ENCODE data around the gene CTSZ.
"Not testable (repeated sequence)": the region's sequence is repeated elsewhere in the genome, so short reads cannot be mapped to it uniquely, and the experiment has no call there.

The CTSZ gene

DNA sequence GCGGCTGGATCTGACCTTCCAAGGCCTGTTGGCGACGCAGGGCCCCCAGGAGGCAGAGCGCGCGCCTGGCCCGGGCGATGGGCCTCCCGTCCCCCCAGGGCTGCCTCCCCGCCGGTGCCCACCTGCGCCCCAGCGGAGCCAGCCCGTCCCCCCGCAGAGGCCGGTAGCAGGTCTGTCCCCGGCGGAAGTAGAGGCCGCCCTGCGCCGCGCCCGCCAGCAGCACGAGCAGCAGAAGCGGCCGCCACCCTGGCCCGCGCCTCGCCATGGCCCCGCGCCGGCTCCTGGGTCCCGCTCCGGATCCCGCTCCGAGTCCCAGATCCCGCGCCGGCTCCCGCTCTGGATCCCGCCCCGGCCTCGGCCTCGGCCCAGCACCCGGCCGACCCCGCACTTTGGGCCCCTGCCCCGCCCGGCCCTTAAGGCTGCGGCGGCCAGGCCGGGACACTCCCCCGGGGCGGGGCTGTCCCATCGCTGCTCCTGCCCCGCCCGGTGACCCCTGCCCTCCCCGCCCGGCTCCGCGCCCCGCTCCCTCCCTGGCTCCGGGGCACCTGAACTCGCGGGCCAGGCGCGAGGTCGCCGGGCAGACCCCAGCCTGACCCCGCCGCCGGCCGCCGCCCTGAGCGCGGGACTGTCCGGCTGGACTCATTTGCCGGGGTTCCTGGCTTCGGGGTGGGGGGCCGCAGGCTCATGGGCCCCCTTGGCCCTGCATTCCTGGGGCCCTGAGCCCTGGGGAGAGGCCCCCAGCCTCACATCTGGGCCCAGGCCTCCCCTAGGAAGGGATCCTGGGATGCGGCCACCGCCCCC, at the start of gene CTSZ:
CTSZ (minus strand) TSS at position 391 of the 801 bp plus-strand sequence; CDS start at position 265, 126 bp downstream.
- DNase-seq = no peak

DNA sequence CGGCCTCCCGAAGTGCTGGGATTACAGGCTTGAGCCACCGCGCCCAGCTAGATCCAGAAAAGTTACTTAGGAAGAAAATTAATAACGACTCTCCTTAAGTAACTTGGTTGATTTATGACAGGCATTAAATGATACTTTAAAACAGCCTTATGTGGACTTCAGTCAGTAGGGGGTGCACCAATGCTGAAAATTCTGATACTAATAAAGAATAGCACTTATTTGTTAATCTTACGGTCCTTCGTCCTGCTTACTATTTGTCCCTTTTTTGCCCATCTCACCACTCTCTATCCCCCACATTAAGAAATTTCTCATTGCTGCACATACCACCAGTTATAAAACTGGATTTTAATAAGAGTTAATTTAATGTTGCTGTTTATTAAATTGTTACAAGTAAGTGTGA, 48.2 kb upstream of the CTSZ start:
- peak; percentile 27 for DNase-seq

DNA sequence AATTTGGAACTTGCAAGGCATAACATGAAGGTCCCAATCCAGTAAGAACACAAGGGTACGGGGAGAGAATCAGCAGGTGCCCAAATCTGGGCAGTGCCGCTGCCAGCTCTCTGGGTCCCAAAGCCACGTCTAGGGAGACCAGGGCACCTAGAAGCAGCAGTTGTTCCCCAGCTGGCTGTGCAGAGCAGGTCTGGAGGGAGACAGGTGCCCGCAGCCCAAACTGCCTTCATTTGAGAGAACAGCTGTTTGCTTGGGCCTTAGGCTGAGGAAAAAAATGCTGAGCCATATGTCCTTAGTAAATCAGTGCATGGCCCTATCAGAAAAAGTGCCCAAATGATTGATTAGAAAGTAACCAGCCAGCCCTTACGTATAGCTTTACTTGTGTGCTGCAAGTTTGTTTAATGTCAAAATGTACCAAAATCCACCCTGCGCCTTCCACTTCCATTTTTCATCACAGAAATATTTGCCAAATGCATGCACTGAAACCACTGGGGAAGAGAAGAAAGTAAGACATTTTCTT, 44.7 kb upstream of the CTSZ start:
- peak; percentile 9 for DNase-seq

DNA sequence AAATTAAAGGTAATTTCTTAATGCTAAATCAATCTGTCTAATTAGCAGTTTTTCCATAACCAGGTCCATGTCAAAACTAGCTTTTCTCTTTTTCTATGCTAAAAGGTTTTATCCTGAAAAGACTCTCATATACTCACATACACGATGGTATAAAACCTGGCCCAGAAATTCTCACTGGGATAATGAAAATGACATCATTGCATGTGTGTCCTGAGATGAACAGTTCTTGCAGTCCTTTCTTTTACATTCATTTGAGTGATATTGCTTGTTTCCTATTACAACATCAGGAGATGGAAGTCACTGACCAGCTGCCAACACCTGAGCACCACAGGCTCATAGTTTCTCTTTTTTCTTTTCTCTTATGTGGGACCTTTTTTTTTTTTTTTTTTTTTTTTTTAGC, 43.4 kb upstream of the CTSZ start:
- DNase-seq = no peak

- DNase-seq = no peak
Observed at GRCh38 chr20:59048681-59049030, 41.6 kb upstream of the CTSZ start.

GRCh38 chr20:59047938-59048680, 41.1 kb upstream of the CTSZ start:
- DNase-seq = no peak

DNA sequence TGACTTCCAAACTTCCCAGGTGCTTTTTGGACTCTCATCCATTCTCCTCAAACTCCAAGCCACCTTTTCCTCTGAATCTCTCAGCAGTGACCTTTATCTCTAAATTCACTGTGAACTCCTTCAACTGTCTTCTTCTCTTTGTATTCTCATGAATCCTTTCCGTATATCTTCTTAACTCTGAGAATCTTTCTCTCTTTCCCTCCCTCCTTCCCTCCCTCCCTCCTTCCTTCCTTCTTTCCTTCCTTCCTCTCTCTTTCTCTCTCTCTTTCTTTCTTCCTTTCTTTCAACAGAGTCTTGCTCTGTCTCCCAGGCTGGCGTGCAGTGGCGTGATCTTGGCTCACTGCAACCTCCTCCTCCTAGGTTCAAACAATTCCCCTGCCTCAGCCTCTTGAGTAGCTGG, 39.8 kb upstream of the CTSZ start:
- DNase-seq = no peak

GRCh38 chr20:59044796-59045195, 37.7 kb upstream of the CTSZ start:
- no peak for DNase-seq

DNA sequence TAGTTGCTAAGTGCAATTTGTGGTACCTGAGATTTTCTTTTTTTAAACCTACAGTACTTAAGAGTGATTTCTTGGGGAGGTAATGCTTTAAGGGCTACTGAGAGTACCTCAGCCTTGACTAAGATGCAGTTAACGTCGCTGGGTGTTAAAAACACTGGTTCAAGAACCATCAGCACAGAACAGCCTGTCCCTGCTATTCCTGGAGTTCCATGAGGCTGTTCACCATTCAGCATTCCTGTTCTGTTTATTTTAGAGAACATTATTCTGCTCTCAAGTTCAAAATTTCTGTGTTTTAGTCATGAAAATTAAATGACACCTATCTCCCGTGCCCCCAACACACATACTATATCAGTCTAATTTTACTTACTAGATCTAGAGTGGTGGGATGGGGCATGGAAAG, 37.2 kb upstream of the CTSZ start:
- no peak for DNase-seq

- DNase-seq = no peak
Observed at GRCh38 chr20:59043698-59044097, 36.6 kb upstream of the CTSZ start.

DNA sequence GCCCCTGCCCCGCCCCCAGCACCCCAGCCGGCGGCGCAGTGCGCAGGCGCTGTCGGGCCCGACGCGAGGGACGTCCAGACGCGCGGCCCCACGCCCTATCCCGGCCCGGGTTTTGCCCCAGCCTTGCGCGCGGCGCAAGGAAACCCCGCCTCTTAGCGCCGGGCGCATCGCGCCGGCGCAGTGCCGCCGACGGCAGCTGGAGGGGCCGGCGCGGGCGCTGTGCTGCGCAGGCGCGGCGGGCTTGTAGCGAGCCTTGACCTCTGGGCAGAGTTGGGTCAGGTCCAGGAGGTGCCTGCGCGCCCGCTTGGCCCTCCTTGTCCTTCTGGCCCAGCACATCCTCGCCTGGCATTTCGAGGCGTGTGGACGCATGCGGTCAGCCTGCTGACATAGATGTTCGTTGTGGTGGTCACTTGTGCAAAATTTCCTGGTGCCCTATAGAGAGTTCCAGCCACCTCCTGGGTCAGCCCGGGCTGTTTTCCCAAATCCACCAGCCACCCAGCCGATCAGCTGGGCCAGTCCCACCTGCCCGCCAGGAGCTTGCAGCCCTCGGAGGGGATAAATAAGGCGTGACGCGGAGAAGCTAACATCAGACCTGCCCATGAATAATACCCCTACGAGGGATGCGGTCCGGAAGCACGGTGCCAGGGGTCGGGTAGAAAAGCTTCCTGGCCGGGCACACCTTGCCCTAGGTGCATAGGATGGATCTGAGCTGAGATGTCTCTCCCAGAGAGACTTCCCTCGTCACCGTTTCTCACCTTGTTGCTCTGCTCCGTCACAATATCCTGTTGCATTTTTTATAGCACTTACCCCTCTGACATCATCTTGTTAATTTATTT, 36.0 kb upstream of the CTSZ start:
- peak; percentile 75 for DNase-seq

- DNase-seq = no peak
Observed at GRCh38 chr20:59042151-59042795, 35.2 kb upstream of the CTSZ start, which contains the start of gene PRELID3B. Gene PRELID3B (minus strand): TSS chr20:59042786. CDS start chr20:59042730, 56 bp downstream.

- DNase-seq = not testable (repeated sequence)
Observed at GRCh38 chr20:59041487-59041886, 34.4 kb upstream of the CTSZ start.

DNA sequence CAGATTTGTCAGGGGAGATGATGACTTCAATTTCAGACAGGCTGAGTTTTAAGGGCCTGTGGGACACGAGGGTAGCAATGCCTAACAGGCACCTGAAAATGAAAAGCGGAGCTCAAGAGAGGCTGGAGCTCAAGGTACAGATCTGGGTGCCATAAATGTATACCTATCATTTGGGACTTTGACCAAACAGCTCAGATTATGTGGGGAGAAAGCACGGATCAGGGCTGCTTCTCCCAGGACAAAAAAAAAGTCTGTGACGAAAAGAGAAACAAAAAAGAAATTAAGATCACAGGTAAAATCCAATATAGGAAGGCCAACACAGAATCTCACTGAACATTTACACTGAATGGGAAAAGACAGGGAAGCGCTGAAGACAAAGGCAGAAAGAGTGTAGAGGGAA, 33.6 kb upstream of the CTSZ start:
- no peak for DNase-seq

DNA sequence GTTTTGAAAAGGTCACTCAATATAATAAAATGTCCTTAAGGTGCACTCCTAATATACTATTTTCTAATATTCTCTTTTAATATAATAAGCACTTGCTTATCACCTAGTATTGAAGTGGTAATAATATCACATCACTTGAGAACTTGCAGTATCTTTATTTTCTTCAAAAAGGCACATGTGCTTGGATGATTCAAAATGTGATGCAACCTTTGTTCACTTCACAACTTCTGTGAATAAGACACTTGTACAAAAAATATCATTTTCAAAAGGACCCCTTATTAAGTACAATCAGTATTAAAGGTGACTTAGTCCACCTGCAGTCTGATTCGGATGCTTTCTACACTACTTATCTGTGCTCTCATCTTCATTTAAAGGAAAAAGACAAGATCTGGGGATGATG, 32.2 kb upstream of the CTSZ start:
- DNase-seq = no peak

DNA sequence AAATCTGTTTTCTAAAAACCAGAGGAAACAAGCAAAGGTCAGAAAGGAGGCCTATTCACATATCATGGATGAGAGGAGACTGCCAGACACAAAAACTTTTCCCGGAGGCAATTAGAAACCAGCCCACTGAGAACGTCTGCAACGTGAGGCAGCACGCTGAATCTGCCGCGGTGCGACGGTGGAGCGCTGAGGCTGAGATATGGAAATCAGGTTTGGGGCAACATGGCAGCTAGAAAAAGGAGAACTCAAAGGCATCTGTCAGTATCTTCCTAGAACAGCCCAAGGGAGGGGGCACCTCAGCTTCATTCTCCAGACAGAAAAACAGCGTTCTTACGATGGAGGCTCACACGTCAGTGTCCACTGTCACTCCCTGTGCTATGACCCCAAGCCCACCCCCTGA, 30.3 kb upstream of the CTSZ start:
- DNase-seq = no peak

DNA sequence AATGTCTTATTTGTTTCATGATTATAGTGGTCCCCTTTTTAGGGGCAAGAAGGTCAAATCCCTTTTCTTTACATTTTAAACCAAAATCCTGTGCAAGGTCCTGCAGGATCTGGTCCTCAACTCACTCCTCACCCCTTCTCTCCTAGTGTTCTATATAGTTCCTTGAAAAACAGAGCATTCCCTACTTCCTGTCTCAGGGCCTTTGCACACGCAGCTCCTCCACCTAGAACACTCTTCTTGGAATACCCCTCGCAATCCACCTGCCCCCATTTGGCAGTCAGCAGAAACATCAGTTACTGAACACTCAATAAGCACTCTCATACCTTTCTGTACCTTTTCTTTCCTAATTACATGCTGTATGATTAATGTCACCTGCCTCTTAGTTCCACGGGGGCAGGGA, 28.3 kb upstream of the CTSZ start:
- no peak for DNase-seq

DNA sequence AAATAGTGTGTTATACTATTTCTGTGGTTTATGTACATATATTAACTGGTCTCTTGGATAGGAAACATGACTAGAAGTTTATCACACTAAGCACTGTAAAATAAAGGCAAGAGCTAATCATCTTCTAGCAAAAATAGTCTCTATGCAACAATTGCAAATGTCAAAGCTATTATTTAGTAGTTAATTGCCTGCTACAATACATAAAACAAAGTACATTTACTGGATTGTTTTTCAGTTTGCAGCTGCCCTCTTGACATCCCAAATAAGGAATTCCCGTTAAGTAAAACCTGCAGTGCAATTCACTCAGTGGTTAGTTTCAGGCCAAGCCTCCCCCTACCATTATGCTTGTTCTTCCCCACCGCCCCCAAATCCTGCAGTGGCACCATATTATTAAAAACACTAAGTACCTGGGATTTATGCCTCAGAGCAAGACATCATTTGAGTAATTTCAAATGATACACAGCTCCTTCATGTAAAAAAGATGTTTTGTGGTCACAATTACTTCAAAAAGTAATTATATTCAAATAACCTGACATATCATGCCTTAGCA, 26.6 kb upstream of the CTSZ start:
- no peak for DNase-seq

- DNase-seq = no peak
Observed at GRCh38 chr20:59033093-59033492, 26.0 kb upstream of the CTSZ start.

DNA sequence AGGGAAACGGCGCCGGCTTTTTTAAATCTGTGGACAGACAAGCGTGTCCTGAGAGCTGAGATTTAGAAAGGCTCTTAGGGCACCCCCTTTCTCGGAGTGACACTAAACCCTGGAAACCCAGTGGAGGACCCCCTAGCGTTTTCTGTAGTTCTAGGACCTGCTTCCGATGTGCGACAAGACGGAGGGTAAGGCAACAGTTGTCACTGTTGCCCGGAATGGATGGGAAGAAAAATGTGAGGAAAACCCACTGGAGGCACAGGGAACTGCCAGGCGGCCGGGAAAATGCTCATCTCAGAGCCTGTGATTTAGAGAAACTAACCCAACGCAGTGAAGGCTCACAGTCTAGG, 25.6 kb upstream of the CTSZ start:
- DNase-seq = peak; percentile 57

DNA sequence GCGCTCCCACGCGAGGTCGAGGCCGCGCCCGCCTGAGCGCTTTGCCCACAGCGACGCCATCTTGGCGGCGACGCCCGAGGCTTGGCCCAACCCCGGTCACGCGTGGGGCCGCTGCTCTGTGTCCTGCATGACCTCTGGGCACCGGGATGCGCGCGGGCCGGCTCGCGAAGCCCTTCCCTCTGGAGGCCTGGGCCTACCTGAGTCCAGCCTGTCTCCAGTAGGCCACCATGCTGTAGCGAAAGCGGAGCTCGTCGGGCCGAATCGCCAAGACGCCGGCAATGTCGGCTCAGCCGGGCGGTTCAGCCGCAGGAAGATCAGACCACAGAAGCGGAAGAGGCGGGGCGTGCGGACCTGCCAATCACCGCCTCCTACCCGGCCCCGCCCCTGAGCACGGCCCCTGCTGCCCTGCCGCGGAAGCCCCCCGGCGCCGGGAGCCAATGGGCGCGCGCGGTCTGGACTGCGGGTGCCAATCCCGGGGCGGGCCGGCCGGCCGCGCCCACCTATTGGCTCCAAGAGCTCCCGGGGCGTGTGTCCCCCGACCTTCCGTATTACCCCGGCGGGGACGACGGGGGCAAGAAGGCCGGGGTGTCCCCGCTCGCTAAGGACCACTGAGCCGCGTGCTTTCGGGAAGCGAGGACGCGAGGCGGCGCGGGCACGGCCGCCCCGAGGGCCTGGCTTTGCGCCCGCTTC, 25.1 kb upstream of the CTSZ start, which contains the start of gene ATP5F1E:
ATP5F1E (minus strand) TSS at position 313 of the 690 bp plus-strand sequence; CDS start at position 229, 84 bp downstream.
- peak; percentile 89 for DNase-seq

- no peak for DNase-seq
Observed at GRCh38 chr20:59031564-59032022, 24.5 kb upstream of the CTSZ start.
